GM23248 (cell line): ENCODE data around the gene TREX2. TPM values are rescaled to one million over a fixed set of nuclear protein-coding genes. Genes with fewer than 3 reads are reported as not detected.

Source experiments
- DNase-seq: peaks from one replicate; pipeline ENCODE4 v3.0.0-alpha.2; 2015
- H2AFZ ChIP-seq: fragments of 200-600 bp; sonication (generic); 2 replicates; pipeline ENCODE4 v1.6.1; 2016; ENCODE audit warnings: antibody characterized with exemption
- H3F3A ChIP-seq: fragments of 200-600 bp; sonication (generic); 2 replicates; pipeline ENCODE4 v1.6.1; 2016; ENCODE audit warnings: mild to moderate bottlenecking, antibody characterized with exemption, mixed run types; ENCODE audit not compliant: insufficient read depth
- H3K27ac ChIP-seq: fragments of 200-600 bp; sonication (generic); 2 replicates; pipeline ENCODE4 v1.5.1; 2016; ENCODE audit warnings: mild to moderate bottlenecking
- H3K27me3 ChIP-seq: fragments of 200-600 bp; sonication (generic); replicated peaks from 2 replicates; pipeline ENCODE4 v1.6.1; 2016; ENCODE audit warnings: mild to moderate bottlenecking; ENCODE audit not compliant: insufficient read depth
- H3K36me3 ChIP-seq: fragments of 200-600 bp; sonication (generic); 2 replicates; pipeline ENCODE4 v1.6.1; 2016; ENCODE audit warnings: low read depth, mild to moderate bottlenecking
- H3K4me1 ChIP-seq: fragments of 200-600 bp; sonication (generic); 2 replicates; pipeline ENCODE4 v1.6.1; 2016; ENCODE audit warnings: mild to moderate bottlenecking; ENCODE audit not compliant: insufficient read depth
- H3K4me2 ChIP-seq: fragments of 200-600 bp; sonication (generic); one replicate; pipeline ENCODE4 v1.6.1; 2016; ENCODE audit warnings: mild to moderate bottlenecking; ENCODE audit not compliant: unreplicated experiment
- H3K4me3 ChIP-seq: fragments of 200-600 bp; sonication (generic); 2 replicates; pipeline ENCODE4 v1.5.1; 2016; ENCODE audit warnings: mild to moderate bottlenecking
- H3K79me2 ChIP-seq: fragments of 200-600 bp; sonication (generic); 2 replicates; pipeline ENCODE4 v1.6.1; 2016; ENCODE audit warnings: mild to moderate bottlenecking; ENCODE audit not compliant: insufficient read depth
- H3K9ac ChIP-seq: fragments of 200-600 bp; sonication (generic); 2 replicates; pipeline ENCODE4 v1.6.1; 2016; ENCODE audit warnings: mild to moderate bottlenecking
- H3K9me2 ChIP-seq: fragments of 200-600 bp; sonication (generic); 2 replicates; pipeline ENCODE4 v1.6.1; 2016; ENCODE audit warnings: mixed run types, mild to moderate bottlenecking, moderate library complexity; ENCODE audit not compliant: insufficient read depth
- H3K9me3 ChIP-seq: fragments of 200-600 bp; sonication (generic); one replicate; pipeline ENCODE4 v1.6.1; 2017; ENCODE audit warnings: low read depth
- H4K20me1 ChIP-seq: fragments of 200-600 bp; sonication (generic); 2 replicates; pipeline ENCODE4 v1.6.0; 2016; ENCODE audit not compliant: insufficient read depth
- EZH2 ChIP-seq: fragments of 200-600 bp; sonication (generic); IDR thresholded peaks from 2 replicates; pipeline ENCODE4 v1.6.1; 2018; ENCODE audit warnings: antibody characterized with exemption, mild to moderate bottlenecking; ENCODE audit not compliant: insufficient read depth, poor library complexity, severe bottlenecking
- EZH2phosphoT487 ChIP-seq: fragments of 200-600 bp; sonication (generic); IDR thresholded peaks from 2 replicates; pipeline ENCODE4 v1.6.1; 2018; ENCODE audit warnings: antibody characterized with exemption, moderate library complexity, mild to moderate bottlenecking, low read depth; ENCODE audit not compliant: insufficient read depth
- WGBS, 2 experiments: methylation state at CpG; one replicate each; pipeline ENCODE4 v1.1.6; 2015 to 2017; ENCODE audit warnings: low lambda C conversion rate in 2 of 2, low coverage in 1 of 2; ENCODE audit errors: missing lambda C conversion rate in 2 of 2; 5-methylcytosine and 5-hydroxymethylcytosine counted together
- in situ Hi-C: fragments of 300-500 bp; cut with MboI; formaldehyde crosslinking; loops from 2 replicates; pipeline ENCODE4 v1.15.0; 2020
- polyA plus RNA-seq: library from polyadenylated mRNA; unstranded; fragments of >200 nt; fragmentation: Nextera tagmentation; extraction: Ambion mirVana; gene quantifications from 2 replicates; pipeline ENCODE4 v1.2.1, GENCODE V29; 2016
- total RNA-seq: library from RNA; depleted of rRNA; stranded (reverse); fragments of >200 nt; shearing (Covaris generic); gene quantifications from 2 replicates; pipeline ENCODE4 v1.2.3, GENCODE V29; 2014

The TREX2 gene
- total and polyA plus RNA-seq, 2 experiments from 2014 or later: 0.24 to 0.76 TPM

DNA sequence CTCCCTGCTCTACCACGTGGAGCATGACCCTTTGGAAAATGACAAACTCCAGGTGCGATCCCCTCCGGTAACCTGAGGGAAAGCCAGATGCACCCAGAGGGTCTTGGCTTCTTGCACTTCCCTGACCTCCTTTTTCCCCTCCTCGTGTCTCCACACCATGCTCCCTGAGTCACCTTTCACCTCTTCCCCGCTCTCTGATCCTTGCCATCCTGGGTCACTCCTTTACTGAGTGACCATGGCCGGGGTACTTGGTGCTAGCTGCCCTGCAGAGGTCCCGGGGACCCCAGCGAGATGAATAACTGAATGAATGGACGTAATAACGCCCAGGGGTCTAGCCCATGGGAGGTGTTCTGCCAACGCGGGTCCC, 35.0 kb downstream of the TREX2 start:
- Histone ChIP-seq H3K4me3 (peak overlapping the region; percentile 35; the same call in 1 of the 2 replicates), H3F3A (no peaks in the 10 kb centered on the region), H3K9me3 (no peaks in the 10 kb centered on the region), H3K4me2 (no peak overlapping the region), H3K27ac (no peak overlapping the region), H3K27me3 (no peaks in the 10 kb centered on the region; the same call in none of the 2 replicates), H3K36me3 (no peaks in the 10 kb centered on the region), H3K79me2 (no peaks in the 10 kb centered on the region), H2AFZ (no peak overlapping the region), H3K9me2 (no peaks in the 10 kb centered on the region), H3K9ac (no peak overlapping the region), H3K4me1 (no peaks in the 10 kb centered on the region), H4K20me1 (no peaks in the 10 kb centered on the region)
- no peak for DNase-seq
- TF ChIP-seq EZH2phosphoT487 (no peak), EZH2 (peak; percentile 66)
- in situ Hi-C loops: no loop called here
- WGBS, 2 experiments: 51 to 60% methylated on average over 8 to 12 of the region's 12 CpGs

DNA sequence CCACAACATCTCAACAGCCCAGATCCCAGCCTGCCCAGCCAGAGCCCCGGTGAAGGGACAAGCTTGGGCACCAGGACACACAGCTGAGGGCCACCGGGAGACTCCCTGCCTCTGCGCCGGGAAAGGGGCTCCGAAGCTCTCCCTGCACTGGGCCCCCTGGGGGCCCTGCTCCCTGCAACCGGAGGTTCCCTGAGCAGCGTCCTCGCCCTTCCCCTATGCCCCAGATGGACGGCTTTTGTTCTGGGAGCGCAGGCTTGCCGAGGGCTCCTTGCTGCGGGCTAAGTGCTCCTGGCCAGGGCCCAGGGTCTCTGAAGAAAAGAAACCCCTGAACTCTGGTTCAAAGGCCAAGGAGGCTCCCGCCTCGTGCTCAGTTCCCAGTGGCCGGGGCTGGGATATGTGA, 35.5 kb downstream of the TREX2 start:
- Histone ChIP-seq H3K27ac (no peak overlapping the region), H3K4me1 (no peaks in the 10 kb centered on the region), H3K9me3 (no peaks in the 10 kb centered on the region), H3K9ac (no peak overlapping the region), H3K36me3 (no peaks in the 10 kb centered on the region), H2AFZ (no peak overlapping the region), H3K27me3 (no peaks in the 10 kb centered on the region; the same call in none of the 2 replicates), H3F3A (no peaks in the 10 kb centered on the region), H3K4me2 (no peak overlapping the region), H3K79me2 (no peaks in the 10 kb centered on the region), H4K20me1 (no peaks in the 10 kb centered on the region), H3K4me3 (no peak overlapping the region), H3K9me2 (no peaks in the 10 kb centered on the region)
- TF ChIP-seq EZH2phosphoT487: no peak
- no peak for TF ChIP-seq EZH2
- in situ Hi-C loops: no loop called here
- whole genome bisulfite sequencing, 2 experiments: 98 to 100% methylated on average over 6 of the region's 15 CpGs
- no peak for DNase-seq

- WGBS, 2 experiments: 89 to 94% methylated on average over 11 to 19 of the region's 30 CpGs
- Histone ChIP-seq H3K9me2 (no peaks in the 10 kb centered on the region), H3K4me3 (no peak overlapping the region), H3K4me1 (no peaks in the 10 kb centered on the region), H3K9ac (no peak overlapping the region), H3K36me3 (no peaks in the 10 kb centered on the region), H3K4me2 (no peak overlapping the region), H3F3A (no peaks in the 10 kb centered on the region), H4K20me1 (no peaks in the 10 kb centered on the region), H3K27me3 (no peaks in the 10 kb centered on the region; the same call in none of the 2 replicates), H2AFZ (no peak overlapping the region), H3K79me2 (no peaks in the 10 kb centered on the region), H3K27ac (no peak overlapping the region), H3K9me3 (no peaks in the 10 kb centered on the region)
- no peak for DNase-seq
- TF ChIP-seq EZH2 (no peak), EZH2phosphoT487 (no peak)
- in situ Hi-C loops: no loop called here
These were observed 36.3 kb downstream of the TREX2 start for GRCh38 chrX:153409414-153410101.

- no peaks in the 10 kb centered on the region for H3K4me1 ChIP-seq
- 80 to 84% methylated on average over 3 to 6 of the region's 12 CpGs for WGBS, 2 experiments
- no peak overlapping the region for H2AFZ ChIP-seq
- no peak overlapping the region for H3K4me2 ChIP-seq
- in situ Hi-C loops: no loop called here
- H3K27ac ChIP-seq: no peak overlapping the region
- TF ChIP-seq EZH2phosphoT487 (no peak), EZH2 (no peak)
- no peaks in the 10 kb centered on the region for H4K20me1 ChIP-seq
- H3K27me3 ChIP-seq: no peaks in the 10 kb centered on the region; the same call in none of the 2 replicates
- no peaks in the 10 kb centered on the region for H3F3A ChIP-seq
- H3K9me3 ChIP-seq: no peaks in the 10 kb centered on the region
- H3K4me3 ChIP-seq: no peak overlapping the region
- DNase-seq: no peak
- no peaks in the 10 kb centered on the region for H3K36me3 ChIP-seq
- no peaks in the 10 kb centered on the region for H3K79me2 ChIP-seq
- no peaks in the 10 kb centered on the region for H3K9me2 ChIP-seq
- H3K9ac ChIP-seq: no peak overlapping the region
These were observed 36.9 kb downstream of the TREX2 start for GRCh38 chrX:153408871-153409351.
